DMS79 (cell line): Measurements from ENCODE around the gene DDX52.
"Not testable (repeated sequence)": the region's sequence is repeated elsewhere in the genome, so short reads cannot be mapped to it uniquely, and the experiment has no call there.

ENCODE experiments used
- DNase-seq: peaks from one replicate; lab custom pipeline; 2025; lab: John Stamatoyannopoulos, UW

Gene DDX52

DNA sequence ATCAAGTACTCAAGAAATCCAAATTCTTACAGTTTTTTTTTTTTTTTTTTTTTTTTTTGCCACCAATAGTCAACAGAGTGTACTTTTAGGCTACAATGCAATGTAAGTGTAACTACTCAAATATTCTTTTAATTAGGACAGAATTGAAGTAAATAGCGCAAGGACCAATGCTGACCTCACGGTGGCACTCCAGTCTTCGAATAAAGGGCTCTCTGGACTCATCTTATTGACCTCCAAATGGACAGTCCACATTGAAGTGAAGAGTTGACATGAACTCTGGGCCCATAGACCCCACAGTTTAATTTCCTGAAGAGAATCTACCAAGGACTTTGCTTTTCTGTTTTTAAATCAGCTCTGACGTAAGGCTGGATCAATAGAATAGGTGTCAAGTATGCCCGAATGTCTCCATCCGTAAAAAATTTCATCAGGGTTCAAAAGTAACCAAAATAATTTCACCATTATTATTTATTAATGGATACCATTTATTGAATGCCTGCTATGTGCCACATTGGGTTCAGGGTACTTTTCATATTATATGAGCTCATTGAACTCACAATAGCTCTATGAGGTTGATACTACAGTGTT is 7.3 kb upstream of the DDX52 start:
- DNase-seq = no peak

- DNase-seq = no peak
Measured at GRCh38 chr17:37648555-37648954, 5.3 kb upstream of the DDX52 start.

DNA sequence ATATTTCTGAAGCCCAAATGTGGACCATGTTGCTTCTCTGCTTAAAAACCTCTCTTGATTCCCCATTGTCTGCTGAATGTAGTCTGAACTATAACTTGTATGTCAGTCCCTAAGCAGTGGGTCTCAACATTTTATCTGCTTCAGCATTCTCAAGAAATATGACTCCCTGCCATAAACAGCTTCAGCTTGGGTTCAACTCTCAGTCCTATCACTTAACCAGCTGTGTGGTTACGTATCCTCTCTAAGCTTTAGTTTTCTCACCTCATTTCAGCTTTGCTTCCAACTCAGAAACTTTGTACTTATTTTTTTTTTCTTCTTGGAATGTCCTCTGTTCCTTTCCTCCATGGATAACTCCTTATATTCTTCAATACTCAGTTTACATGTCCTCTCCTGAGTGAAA is 4.6 kb upstream of the DDX52 start:
- DNase-seq = no peak

DNA sequence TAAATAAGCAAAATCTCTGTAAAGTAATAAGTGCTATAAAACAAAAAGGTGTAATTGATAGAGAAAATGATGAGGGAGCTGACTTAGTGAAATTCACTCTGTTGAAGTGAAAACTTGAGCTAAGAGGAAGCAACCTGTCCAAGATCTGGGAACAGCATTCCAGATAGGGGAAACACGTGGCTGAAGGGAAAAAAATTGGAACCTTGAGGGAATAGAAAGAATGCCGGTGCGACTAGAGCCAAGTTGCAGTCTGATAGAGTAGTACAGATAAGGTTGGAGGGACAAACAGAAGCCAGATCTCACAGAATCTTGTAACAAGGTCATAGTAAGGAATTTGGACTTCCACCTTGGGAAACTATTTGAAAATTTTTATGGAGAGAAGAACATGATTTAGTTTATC is 623 bp upstream of the DDX52 start:
- DNase-seq = no peak

GRCh38 chr17:37642681-37643080 is 565 bp downstream of the DDX52 start:
- DNase-seq = no peak

DNA sequence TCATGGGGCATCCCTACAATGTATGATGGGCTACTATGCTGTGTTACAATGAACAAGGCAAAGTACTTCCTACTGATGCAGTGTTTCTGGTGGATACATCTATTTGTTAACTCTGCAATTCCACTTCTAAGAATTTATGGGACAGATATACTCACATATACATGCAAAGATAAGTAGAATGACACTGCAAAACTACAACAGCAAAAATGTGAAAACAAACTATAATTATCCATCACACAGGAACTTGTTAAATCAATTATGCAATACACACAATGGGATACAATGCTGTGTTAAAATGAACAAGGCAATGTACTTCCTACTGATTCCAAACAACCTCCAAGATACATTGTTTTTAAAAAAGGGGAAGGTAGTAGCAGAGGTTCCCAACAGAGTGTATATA is 3.2 kb downstream of the DDX52 start:
- no peak for DNase-seq

DNA sequence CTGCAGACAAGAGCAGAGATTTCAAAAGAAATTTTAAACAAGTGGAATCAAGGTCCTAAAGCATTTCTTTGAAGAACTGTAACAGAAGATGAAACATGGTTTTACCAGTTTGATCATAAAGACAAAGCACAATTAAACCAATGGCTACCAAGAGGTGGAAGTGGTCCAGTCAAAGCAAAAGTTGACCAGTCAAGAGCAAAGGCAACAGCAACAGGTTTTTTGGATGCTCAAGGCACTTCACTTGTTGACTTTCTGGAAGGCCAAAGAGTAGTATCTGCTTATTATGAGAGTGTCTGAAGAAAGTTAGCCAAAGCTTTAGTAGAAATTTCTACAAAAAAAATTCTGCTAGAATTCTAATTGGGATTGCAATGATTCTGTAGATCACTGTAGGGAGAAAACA is 5.3 kb downstream of the DDX52 start:
- DNase-seq = no peak

- DNase-seq = not testable (repeated sequence)
Measured at GRCh38 chr17:37616430-37616829, 26.8 kb downstream of the DDX52 start.

- DNase-seq = no peak
Measured at GRCh38 chr17:37614823-37615222, 28.4 kb downstream of the DDX52 start.

GRCh38 chr17:37614391-37614790 is 28.9 kb downstream of the DDX52 start:
- no peak for DNase-seq

DNA sequence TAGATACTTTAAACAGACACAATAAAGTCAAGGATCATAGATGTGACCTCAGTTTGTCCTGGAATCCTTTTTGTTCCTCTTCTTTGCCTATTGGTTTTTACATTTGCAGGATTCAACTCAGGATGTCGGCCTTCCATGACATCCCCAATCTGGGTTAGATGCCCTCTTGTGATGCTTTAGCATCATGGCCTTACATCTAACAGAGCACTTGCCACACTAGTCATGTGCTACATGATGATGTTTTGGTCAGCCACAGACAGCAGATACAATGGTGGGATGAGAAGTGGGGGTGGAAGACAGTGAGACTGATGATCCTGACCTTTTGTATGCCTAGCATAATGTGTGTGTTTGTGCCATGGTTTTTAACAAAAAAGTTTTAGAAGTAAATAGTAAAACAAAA is 32.3 kb downstream of the DDX52 start:
- no peak for DNase-seq

DNA sequence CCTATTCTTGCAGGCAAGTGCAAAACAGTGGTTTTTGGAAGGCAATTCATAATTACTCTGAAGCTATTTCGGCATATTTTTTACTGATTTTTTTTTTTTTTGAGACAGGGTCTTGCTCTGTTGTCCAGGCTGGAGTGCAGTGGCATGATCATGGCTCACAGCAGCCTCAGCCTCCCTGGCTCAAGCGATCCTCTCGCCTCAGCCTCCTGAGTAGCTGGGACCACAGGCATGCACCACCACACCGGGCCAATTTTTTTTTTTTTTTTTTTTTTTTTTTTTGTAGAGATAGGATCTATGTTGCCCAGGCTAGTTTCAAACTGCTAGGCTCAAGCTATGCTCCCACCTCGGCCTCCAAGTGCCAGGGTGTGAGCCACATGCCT is 33.2 kb downstream of the DDX52 start:
- not testable (repeated sequence) for DNase-seq

DNA sequence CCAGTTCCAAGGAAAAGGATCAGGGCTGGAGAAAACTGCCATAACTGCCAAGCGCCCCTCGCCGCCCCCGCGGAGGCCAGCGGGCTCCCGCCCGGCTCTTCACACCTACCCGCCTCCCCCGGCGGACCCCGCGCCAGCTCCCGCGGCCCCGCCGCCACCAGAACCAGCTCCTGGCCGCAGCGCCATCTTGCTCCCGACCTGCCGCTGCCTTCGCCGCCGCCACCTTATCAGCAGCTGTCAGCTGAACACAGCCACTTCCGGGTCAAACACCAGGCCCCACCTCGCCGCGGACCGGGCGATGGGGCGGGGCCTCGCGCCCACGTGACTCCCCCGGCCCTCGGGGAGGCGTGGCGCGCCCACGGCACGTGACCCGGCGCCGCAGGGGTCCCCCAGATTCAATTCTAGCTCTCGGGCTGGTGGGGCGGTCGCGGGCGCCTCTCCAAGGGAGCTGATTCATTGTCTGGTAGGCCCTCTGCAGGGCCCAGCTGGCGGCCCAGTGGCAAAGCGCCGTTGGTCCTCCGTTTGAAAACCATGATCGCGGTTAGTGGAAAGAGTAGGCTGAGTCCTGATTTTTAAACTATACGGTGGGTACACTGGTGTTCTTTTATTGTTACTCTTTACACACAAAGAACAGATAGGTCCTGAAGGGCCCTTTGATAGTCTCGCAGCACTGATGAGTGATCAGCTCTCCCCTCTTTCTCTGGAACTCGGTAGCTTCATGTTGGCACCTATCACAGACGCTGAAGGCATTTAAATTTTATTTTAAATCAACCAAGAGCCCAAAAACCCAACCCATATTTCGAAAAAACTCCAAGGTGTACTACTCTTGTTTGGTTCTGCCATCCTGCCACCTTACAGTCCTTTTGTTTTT is 33.8 kb downstream of the DDX52 start, which contains the start of gene SYNRG:
Gene SYNRG (minus strand): TSS at position 249 of the 871 bp plus-strand sequence. CDS start 63 bp downstream, at position 186.
- DNase-seq = peak; percentile 91

- DNase-seq = peak; percentile 51
Measured at GRCh38 chr17:37608351-37609169, 34.7 kb downstream of the DDX52 start.

DNA sequence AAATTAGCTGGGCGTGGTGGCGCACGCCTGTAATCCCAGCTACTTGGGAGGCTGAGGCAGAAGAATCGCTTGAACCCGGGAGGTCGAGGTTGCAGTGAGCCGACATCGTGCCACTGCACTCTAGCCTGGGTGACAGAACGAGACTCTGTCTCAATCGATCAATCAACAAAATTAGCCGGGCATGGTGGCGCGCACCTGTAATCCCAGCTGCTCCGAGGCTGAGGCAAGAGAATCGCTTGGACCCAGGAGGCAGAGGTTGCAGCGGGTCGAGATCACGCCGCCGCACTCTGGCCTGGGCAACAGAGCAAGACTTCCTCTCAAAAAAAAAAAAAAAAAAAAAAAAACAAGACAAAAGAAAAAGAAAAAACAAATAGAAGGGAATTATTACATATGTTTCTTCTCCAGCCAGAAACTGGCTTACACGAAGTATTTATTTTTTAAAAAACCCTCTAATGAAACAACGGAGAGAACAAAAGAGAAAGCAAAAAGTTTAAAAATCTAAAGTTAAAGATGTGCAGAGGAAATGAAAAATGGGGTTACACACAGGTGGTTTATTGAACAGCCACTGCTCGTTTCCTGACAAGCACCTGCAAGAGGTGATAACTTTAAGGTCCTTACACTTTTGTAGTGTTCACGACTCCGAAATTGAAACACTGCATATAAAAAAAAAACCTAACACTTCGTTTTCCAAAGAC is 35.5 kb downstream of the DDX52 start:
- DNase-seq = no peak

GRCh38 chr17:37605813-37606505 is 37.3 kb downstream of the DDX52 start:
- no peak for DNase-seq

DNA sequence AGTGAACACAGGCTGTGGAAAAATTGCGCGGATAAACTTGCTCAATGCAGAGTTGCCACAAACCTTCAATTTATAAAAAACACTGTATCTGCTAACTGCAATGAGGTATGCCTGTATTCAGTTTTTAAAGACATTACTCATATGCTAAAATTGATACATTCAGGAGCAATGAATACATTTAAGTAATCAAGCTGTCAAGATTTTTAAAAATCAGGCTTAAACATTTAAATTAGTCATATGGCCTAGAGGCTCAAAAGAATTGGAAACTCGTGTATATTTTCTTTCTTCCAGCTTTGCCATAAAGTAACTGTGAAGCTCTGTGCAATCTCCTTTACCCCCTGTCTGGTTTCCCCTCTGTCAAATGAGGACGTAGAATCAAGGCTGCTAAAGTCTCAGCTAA is 38.2 kb downstream of the DDX52 start:
- no peak for DNase-seq

- DNase-seq = no peak
Measured at GRCh38 chr17:37604556-37604955, 38.7 kb downstream of the DDX52 start.

DNA sequence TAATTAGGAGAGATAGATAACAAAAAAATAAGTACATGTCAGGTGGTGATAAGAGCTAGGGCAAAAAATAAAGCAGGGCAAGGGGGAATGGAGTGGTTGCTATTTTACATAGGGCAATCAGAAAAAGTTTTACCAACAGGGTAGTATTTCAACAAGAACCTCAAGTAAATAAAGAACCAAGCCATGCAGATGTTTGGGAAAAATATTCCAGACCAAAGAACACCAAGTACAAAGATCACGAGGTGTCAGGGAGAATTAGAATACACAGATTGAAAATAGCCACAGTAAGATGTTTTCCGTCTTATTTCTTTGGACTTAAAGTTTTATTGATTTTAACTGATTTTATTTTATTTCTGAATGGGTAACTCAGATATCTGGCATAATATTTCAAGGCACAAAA is 45.1 kb downstream of the DDX52 start:
- no peak for DNase-seq

DNA sequence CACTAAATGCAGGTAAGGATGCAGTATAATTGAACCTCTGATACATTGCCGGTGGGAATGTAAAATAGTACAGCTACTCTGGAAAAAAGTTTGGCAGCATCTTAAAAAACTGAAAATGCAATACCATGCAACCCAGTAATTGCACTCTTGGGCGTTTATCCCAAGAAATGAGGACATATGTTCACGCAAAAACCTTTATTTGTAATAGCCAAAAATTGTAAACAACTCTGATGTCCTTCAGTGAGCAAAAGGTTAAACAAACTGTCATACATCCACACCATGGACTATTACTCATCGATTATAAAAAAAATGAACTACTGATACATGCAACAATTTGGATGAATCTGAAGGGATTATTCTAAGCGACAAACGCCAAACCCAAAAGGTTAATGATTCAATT is 51.0 kb downstream of the DDX52 start:
- no peak for DNase-seq

GRCh38 chr17:37585066-37585465 is 58.2 kb downstream of the DDX52 start:
- no peak for DNase-seq

GRCh38 chr17:37576281-37576680 is 67.0 kb downstream of the DDX52 start:
- DNase-seq = no peak
